Prostate gland (tissue), 2 donors: ENCODE data around the gene ARHGAP26.

Experiments used
- CTCF ChIP-seq, 4 experiments: fragments of 200-600 bp in 2 of 4; fragments of 450-650 bp in 2 of 4; sonication (generic) in 2 of 4; IDR thresholded peaks; 1 replicate in 3 of 4; 2 replicates in 1 of 4; pipeline ENCODE4 v1.5.1; 2016 to 2019; ENCODE audit warnings: antibody characterized with exemption in 4 of 4, mild to moderate bottlenecking in 2 of 4, moderate library complexity in 2 of 4
- POLR2A ChIP-seq: fragments of 450-650 bp; IDR thresholded peaks from one replicate; pipeline ENCODE4 v1.6.1; 2016; ENCODE audit warnings: antibody characterized with exemption, mild to moderate bottlenecking
- POLR2AphosphoS5 ChIP-seq: sonication (generic); formaldehyde crosslinking; IDR thresholded peaks from one replicate; pipeline ENCODE4 v1.6.1; 2017; ENCODE audit warnings: antibody characterized with exemption

GRCh38 chr5:142945845-142946244 lies 175.7 kb downstream of the ARHGAP26 start:
- no peak for TF ChIP-seq CTCF (IDR thresholded peaks at IDR 0.05)
- TF ChIP-seq POLR2A: no peak
- no peak for TF ChIP-seq POLR2AphosphoS5
